Erythroblast (primary cell): ENCODE results near the gene FOXF1.

ENCODE experiments used
- GATA1 ChIP-seq: IDR thresholded peaks from 2 replicates; pipeline ENCODE4 v1.6.1; 2011; ENCODE audit warnings: low read depth, mild to moderate bottlenecking, control low read depth, low read length, moderate library complexity
- POLR2A ChIP-seq: IDR thresholded peaks from 2 replicates; pipeline ENCODE4 v1.6.1; 2011; ENCODE audit warnings: mild to moderate bottlenecking, low read length

DNA sequence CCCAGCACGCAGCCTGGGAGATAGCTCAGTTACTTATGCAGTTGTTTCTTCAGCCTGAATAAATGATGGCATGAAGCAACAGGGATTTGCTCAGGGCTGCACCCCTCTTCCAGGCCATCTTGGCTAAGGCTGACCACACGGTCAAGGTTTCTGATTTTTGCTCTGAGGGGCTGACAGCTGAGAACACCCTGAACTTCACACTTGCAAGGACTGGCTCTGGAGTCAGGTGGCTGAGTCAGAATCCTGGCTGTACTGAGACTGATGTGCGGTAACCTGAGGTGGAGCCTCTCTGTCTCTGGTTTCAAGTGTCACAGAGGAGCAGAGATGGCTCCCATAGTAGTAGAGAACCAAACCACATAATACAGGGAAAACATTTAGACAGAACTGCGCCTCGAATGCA is 40.0 kb downstream of the FOXF1 start:
- no peak for TF ChIP-seq POLR2A
- TF ChIP-seq GATA1: no peak
